GM11168 (cell line): ENCODE measurements around the gene MLST8.

Experiments used
- in situ Hi-C: fragments of 300-500 bp; cut with MboI; formaldehyde crosslinking; loops from one replicate; pipeline ENCODE4 v1.12.0; 2022; ENCODE audit warnings: low sequenced_read_pairs; ENCODE audit not compliant: unreplicated experiment

The MLST8 gene, protein sequence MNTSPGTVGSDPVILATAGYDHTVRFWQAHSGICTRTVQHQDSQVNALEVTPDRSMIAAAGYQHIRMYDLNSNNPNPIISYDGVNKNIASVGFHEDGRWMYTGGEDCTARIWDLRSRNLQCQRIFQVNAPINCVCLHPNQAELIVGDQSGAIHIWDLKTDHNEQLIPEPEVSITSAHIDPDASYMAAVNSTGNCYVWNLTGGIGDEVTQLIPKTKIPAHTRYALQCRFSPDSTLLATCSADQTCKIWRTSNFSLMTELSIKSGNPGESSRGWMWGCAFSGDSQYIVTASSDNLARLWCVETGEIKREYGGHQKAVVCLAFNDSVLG

DNA sequence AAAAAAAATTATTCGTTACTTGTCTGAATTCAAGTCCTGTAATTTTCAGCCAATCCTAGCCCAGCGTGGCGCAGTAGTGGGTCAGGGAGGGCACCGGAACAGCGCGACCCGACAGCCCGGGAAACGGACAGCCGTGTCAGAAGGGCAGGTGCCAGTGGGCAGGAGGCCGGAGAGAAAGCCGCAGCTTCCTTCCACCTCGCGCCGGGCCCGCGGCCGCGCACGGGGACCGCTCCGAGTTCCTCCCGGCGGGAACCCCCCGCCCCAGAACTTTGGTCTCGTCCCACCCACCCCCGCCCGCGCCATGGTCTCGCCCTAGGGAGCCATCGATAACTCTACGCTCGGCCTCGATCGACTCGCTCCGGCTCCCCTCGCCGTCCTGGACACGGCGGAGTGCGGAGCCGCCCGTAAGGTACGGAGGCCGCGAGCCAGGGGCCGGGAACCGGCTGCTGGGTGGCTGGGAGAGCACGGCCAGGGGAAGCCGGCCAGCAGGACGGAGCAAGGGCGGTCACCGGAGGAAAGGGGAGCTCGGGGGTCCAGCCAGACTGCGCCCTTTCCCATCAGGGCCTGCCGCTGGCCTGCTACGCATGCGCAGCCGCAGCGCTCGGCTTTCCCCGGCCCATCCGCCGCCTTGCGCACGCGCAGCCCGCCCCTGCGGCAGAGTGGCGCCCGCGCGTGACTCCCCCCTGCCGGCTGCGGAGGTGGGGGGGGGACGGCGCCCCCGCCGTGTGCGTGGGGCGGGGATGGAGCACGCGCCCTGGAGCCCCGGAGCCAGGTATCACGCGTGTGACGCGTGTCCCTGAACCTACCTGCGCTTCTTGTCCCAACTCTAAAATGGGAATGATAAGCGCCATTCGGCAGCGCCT, at the start of gene MLST8:
TSS of gene MLST8 (plus strand) at position 351 of the 863 bp plus-strand sequence. CDS start 632 bp downstream, outside the sequence.
- in situ Hi-C loops, result no loop called here

DNA sequence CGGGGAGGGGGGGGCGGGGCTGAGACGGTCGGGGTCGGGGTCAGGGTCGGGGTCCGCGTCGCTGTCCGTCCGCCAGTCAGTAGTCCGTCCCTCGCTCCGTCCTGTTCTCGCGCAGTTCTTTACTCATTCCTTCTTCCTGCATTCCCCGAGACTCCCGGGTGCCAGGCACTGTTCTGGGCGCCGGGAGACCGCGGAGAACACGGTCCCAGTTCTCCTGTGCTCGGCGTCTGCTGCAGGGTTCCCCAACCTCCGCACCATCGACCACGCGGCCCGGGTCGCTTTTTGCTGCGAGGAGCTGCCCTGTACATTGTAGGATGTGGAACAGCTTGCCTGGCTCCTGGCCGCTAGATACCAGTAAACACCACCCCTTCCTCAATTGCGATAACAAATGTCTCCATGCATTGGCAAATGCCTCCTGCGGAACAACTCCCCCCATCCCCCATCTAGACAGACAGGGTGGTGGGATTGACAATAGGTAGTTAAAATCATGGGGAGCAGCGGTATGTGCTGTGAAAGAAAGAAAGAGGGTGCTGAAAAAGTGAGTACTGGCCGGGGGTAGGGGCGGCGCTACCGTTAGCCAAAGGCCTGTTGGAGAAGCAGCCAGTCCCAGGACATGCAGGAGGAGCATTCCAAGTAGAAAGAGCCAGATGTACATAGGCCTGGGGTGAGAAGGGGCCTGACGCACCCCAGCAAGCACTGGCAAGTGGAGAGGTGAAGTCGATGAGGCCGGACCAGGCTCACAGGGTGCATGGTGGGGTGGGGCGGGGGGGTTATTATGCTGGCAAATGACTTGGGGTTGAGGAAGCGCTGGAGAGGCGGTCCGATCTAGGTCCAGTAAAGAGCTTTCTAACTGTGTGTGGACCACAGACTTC, 49.0 kb upstream of the MLST8 start:
- in situ Hi-C loops, result no loop called here

DNA sequence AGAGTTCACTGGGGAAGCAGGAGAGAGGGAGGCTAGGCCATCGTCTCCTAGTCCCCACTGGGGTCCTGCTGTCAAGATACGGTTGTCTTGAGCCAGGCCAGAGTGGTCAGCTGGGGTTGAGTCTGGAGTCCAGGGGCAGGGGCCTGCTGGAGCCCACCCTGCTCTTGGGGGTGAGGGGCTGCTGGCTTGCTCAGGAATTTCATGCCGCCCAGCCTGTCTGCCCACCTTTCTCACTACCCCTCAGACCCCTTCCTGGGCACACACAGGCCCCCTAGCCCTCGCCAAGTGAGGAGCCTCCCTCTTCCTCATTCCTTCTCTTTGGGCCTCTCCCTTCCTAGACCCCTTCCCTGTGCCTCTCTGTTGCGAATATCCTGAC, 48.4 kb upstream of the MLST8 start:
- in situ Hi-C loops, result no loop called here

DNA sequence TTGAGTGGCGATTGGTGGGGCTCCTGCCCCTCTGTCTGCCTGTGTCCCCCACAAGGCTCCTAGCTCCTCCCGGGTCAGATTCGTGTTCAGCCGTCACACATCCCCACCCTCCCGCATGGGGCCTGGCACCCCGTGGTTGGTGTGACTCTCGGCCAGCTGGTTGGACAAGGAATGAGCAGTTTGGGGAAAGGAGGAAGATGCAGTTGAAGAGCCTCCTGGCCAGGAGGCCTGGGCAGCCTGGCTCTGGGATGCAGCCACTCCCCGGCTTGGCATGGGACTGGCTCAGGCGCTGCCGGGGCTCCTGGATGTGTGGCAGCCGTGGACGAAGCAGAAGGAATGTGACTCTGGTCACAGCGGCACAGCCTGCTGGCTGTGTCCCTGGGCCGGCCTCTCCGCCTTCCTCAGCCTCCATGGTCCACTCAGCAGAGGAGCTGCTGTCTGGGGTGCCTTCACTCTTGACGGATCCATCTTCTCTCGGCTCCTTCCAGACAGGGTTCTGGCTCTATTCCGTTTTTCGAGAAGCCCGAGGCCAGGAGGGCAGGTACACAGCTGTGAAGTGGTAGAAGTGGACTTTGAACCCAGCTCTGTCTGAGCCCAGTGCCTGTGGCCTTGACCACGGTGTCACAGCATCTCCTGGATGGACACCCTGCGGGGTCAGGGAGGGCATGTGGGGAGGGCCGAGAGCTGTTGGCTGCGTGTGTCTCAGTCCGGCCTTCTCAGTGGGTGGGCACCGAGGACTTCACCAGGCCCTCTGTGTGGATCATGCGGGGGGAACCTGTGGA, 47.6 kb upstream of the MLST8 start:
- in situ Hi-C loops, result no loop called here

DNA sequence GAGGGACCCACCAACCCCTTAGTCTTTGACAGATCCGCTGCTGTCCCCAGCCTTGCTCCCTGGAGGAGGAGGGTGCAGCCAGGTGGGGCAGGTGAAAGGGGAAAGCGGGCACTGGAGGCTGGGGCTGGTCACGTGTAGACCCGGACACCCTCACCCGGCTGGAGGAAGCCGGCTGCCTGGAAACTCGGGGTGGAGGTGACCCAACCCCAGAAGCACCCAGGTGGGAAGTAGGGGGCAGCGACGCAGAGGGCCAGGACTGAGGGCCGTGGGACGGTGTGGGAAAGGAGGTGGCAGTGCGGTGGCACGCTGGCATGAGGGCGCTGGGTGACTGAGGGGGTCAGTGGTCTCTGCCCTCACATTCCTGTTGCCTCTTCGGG, 47.0 kb upstream of the MLST8 start:
- in situ Hi-C loops, result no loop called here

DNA sequence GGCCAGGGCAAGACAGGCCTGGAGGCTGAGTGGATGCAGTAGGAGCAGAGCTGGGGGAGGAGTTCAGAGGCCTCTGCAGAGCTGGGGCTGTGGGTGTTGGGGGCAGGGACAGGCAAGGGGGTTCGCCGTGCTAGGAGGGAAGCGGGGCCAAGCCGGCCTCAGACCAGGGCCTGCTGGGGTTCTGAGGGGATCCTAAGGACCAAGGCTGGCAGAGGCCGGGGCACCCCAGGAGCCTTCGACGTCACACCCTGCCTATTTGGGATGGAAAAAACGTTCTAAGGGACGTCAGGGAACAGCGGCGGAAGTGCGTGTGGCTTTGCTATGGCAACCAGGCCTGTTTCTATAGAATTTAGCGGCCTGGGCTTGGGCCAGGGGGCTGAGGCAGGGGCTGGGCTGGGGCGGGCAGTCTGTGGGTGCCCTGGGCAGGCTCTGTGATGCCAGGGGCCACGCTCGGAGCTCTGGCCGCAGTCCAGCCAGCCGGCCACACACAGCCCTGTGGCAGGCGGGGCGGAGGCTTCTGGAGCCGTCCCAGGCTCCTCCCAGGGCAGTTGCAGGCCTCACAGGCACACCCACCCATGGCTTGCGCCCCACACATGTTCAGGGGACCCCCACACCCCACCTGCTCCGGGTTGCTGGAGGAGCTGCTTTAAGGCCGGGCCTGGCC, 45.9 kb upstream of the MLST8 start:
- in situ Hi-C loops, result no loop called here

DNA sequence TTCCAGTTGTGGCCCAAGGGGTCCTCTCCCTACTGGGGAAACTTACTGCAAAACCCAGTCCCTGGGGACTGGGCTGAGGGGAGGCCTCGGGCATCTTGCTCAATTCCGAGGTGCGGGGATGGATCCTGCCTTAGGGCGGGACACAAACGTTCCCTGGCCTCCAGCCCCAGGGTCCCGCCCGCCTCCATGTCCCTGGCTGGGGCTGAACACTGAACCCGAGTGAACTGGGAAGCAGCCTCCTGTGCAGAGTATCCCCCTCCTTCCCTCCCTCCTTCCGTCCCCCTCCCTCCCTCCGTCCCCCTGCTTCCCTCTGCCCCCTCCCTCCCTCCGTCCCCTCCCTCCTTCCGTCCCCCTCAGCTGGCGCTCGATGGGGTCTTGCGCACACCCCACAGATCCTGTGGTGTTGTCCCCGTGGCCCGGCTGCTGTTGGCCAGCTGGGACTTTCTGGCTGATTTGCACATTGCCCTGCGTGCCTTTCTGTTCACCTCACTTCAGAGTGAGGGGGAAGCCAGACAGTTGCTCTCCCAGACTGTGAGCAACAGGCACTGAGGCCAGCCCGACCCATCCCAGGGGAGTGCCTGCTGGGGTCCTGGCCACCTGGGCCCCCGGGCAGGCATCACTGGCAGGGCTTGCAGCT, 44.2 kb upstream of the MLST8 start:
- in situ Hi-C loops, result no loop called here

DNA sequence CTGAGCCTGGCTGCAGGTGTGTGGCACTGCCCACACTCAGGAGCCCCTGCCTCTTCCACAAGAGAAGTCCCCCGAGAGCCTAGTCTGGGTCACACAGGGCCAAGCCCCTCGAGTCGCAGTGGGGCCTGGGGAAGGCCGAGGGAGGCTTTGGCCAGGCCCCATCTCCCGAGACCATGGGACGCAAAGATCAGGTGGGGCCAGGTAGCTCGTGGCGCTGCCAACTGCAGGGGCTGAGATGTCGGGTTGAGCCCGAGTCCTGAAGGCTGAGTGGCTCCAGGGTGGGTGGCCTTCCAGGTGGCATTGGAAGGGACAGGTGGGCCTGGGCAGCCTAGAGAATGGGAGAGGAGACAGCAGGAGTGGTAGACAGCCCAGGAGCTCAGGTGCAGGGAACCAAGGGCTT, 43.3 kb upstream of the MLST8 start:
- in situ Hi-C loops, result no loop called here

DNA sequence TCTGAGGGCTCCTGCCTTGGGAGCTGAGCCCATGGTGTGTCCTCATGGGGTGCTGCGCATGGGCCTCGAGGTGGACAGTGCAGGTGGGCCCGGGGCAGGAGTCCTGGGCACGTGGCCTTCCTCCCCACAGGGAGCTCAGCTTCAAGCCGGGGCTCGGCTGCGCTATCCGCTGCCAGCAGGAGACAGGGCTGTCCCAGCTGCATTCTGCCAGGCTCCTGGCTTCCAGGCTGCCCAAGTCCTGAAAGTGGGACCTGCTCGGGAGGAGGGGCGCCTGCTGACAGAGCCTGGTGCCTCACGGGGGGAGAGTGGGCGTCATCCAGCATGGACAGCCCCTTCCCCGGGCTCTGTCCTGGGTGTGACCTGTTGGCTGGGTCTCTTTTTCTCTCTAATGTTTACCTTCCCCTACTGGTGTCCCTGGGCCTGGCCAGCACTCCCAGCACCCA, 42.6 kb upstream of the MLST8 start:
- in situ Hi-C loops, result no loop called here

DNA sequence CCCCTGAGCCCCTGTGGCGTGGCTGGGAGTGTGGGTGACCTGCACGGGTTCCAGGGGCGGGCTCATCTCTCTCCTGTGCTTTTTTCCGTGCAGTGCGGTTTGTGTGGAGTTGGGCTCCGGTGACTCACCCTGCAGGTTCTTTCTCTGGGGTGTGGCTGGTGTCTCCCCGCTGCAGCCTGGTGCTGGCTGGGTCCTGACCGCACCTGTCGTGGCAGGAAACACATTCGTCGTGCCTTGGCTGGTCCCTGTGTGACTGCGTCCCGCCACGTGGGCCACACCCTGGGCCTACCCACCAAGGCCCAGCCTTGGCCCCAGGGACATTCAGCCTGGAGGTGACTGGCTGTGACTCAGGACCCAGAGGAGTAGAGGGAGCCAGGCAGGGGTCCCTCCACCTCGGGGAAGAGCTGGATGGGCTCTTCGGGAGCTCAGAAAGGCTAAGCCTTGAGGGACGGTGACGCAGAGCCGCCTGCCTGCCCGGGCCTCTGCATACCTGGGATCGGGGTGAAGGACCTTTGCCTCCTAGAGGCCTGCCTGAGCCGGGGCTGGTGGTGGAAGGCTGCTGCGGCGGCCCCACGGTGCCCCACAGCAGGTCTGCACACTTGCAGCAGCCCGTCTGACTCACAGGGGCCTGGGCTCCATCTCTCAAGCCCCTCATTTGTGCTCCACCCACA, 41.9 kb upstream of the MLST8 start:
- in situ Hi-C loops, result no loop called here

DNA sequence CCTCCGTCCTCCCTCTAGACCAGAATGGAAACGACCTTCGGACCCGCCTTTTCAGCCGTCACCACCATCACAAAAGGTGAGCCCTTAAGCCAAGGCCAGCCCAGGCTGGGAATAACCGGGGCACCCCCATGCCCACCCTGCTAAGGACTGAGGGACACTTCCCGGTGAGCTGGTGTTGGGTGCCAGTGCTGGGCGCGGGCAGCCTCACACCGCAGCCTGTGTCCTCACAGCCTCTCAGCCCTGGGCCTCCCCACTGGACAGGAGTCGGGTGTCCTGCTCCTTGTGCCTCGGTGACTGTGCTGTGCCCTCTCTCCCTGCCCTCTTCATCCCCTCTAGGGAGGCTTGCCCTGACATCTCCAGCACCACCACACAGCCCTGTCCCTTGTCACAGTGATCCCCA, 39.4 kb upstream of the MLST8 start:
- in situ Hi-C loops, result no loop called here

DNA sequence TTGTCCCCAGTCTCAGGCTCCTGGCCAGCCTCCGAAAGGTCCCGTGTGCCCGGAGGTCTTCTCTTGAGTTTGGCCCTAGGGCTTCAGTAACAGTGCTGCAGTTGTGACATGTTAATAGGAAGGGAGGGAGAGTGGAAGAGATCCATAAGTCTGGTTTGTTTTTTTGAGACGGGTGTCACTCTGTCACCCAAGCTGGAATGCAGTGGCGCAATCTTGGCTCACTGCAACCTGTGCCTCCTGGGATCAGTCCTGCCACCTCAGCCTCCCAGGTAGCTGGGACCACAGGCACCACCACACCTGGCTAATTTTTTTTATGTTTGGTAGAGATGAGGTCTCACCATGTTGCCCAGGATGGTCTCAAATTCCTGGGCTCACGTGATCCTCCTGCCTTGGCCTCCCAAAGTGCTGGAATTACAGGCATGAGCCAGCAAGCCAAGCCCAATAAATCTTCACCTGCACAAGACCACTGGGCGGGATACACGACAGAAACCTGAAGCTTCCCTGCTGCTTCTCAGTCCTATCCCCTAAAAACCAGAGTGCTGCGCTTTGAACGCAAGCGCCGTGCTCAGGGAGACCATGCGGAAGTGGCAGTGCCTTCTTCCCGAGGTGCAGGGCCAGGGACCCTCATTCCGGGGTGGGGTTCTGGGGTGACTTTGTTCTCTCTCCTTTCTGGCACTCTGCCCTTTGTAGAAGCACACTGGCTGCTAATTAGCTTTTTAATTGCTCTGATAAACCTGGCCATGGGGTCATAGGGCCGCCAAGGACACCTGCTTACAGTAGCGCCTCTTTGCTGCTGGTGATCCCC, 38.8 kb upstream of the MLST8 start:
- in situ Hi-C loops, result no loop called here

DNA sequence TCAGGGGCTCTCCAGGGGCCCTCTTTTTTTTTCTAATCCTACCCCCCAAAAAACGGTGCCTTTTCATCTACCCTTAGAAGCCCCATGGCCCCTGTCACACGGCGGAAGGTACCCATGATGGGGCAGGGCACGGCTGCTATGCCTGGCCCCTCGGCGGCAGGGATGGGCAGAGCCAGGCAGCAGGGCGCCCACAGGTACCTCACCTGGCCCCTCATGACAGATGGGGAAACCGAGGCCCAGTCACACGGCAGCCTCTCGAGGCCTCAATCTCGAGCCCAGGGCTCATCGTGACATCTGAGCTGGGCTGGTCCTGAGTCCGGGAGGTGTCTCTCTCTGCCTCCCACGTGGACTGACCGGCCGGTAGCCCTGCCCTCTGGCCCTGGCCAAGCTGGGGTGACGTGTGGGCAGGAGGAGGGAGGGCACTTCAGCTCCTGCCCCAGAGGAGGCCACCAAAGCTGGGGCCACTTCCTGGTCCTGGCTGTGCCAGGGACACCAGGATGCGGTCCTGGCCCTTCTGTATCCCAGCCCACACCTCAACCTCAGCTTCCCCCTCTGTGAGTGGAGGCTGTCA, 38.1 kb upstream of the MLST8 start:
- in situ Hi-C loops, result no loop called here

DNA sequence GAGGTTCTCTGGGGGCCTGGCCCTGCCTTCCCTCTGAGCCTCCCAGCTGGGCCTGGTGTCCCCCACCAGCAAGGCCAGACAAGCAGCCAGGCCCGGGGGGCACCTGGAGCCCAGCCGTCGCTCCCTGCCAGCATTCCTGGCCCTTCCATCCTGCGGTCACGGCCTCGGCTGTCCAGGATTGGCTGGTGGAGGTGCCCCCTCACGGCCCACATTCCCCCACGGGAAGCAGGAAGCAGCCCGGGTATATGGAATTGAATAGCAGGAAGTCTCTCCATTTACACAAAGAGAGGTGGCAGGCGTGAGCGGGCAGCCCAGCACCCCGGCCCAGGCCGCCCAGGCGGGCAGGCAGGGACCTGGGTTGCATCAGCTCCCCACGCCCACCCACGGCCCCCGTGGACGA, 35.2 kb upstream of the MLST8 start:
- in situ Hi-C loops, result no loop called here

DNA sequence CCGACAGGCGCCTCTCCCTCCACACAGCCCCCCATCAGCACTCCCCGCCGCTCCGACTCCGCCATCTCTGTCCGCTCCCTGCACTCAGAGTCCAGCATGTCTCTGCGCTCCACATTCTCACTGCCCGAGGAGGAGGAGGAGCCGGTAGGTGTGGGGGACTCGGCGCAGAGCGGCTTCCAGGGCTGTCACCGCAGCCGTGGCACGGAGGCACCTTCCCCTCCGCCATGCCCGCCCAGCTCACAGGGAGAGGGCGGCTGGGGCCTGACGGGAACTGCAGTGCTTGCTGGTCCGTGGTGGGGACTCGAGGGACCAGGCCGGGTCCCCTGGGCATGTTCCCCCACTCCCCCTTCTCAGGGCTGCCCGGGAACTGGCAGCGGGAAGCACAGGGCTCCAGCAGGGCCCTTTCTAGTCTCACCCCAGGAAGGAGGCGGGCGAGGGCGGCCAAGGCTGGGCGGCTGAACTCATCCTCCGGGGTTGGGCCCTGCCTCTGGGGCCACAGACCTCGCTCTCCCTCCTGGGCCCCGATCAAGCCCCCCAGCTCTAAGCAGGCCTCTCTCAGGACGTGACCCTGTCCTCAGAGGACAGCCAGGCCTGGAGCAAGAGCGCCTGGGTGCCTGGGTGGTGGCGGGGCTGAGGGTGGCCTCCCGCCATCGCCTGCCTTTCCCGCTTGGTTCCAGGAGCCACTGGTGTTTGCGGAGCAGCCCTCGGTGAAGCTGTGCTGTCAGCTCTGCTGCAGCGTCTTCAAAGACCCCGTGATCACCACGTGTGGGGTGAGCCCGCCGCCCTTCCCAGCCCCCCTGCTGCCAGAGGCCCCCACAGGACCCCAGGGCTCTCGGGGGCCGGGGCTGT, 34.4 kb upstream of the MLST8 start:
- in situ Hi-C loops, result no loop called here

DNA sequence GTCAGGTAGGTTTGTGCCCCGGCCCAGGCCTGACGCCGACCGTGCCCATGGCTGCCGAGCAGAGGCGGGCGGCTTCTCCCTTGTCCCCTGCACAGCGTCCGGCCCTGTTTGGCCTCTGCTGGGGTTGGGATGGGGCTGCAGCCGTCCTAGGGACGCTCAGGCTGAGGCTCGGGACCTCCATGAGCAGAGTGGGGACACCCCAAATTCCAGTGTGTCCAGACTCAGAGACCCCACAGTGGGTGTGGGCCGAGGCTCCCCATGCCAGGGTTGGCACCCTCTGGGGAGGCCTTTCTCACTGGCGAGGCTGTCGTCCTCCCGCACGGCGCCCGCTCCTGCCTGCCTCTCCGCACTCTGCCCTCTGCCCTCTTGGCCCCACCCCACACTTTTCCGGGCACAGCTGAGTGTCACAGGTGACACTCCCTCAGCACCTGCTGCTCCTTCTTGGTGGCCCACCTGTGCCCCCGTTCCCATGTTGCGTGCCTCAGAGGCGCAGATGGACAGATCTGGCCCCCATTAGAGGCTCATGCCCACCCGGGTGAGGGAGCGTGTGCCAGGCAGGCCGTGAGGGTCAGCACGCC, 33.6 kb upstream of the MLST8 start:
- in situ Hi-C loops, result no loop called here
